Measurements from ENCODE around the gene GH2. TPM values are rescaled to one million over a fixed set of nuclear protein-coding genes. Genes with fewer than 3 reads are reported as not detected.
"Not testable (repeated sequence)": the region's sequence is repeated elsewhere in the genome, so short reads cannot be mapped to it uniquely, and the experiment has no call there.

GH2 gene
- total RNA-seq, 1 donor from 2014 or later, result not detected

GRCh38 chr17:63859257-63859656 lies 22.5 kb downstream of the GH2 start:
- Histone ChIP-seq H3K9me3 (no peaks in the 10 kb centered on the region), H3K27me3 (ENCODE audit: low read depth) (no peaks in the 10 kb centered on the region), H3K36me3 (no peaks in the 10 kb centered on the region), H3K4me3 (no peak overlapping the region), H3K4me1 (no peaks in the 10 kb centered on the region), H3K27ac (no peak overlapping the region)
- ATAC-seq (no peak), DNase-seq (no peak)
- intact Hi-C loops (cut with DNase I), result no loop called here
- no peak for TF ChIP-seq CTCF (IDR thresholded peaks at IDR 0.05)

- not testable (repeated sequence) for ATAC-seq, H3K9me3 ChIP-seq
Measured at GRCh38 chr17:63856425-63856824, 25.3 kb downstream of the GH2 start.

GRCh38 chr17:63855185-63855584 lies 26.6 kb downstream of the GH2 start:
- TF ChIP-seq CTCF (IDR thresholded peaks at IDR 0.05), result no peak
- ATAC-seq, result no peak
- no peaks in the 10 kb centered on the region for H3K27me3 ChIP-seq (ENCODE audit: low read depth)
- H3K4me1 ChIP-seq, result no peaks in the 10 kb centered on the region
- DNase-seq, result no peak
- H3K9me3 ChIP-seq, result no peaks in the 10 kb centered on the region
- intact Hi-C loops (cut with DNase I), result no loop called here
- no peak overlapping the region for H3K27ac ChIP-seq
- H3K36me3 ChIP-seq, result no peaks in the 10 kb centered on the region
- H3K4me3 ChIP-seq, result no peak overlapping the region

More at GRCh38 chr17:63856425-63856824, 25.3 kb downstream of the GH2 start:
- H3K27ac ChIP-seq; DNase-seq; H3K4me1 ChIP-seq; H3K4me3 ChIP-seq; intact Hi-C loops (cut with DNase I); H3K36me3 ChIP-seq; H3K27me3 ChIP-seq (ENCODE audit: low read depth): not testable (repeated sequence)

- Histone ChIP-seq H3K9me3 (no peaks in the 10 kb centered on the region), H3K4me3 (no peak overlapping the region), H3K27ac (no peak overlapping the region), H3K36me3 (no peaks in the 10 kb centered on the region), H3K4me1 (no peaks in the 10 kb centered on the region), H3K27me3 (ENCODE audit: low read depth) (no peaks in the 10 kb centered on the region)
- TF ChIP-seq CTCF (IDR thresholded peaks at IDR 0.05), result no peak
- intact Hi-C loops (cut with DNase I), result no loop called here
- DNase-seq (no peak), ATAC-seq (no peak)
Measured at GRCh38 chr17:63854709-63855108, 27.0 kb downstream of the GH2 start.

GRCh38 chr17:63853260-63853659 lies 28.5 kb downstream of the GH2 start:
- ATAC-seq (no peak), DNase-seq (no peak)
- intact Hi-C loops (cut with DNase I), result no loop called here
- no peak for TF ChIP-seq CTCF (IDR thresholded peaks at IDR 0.05)
- H3K4me3 ChIP-seq, result no peak overlapping the region
- no peaks in the 10 kb centered on the region for H3K36me3 ChIP-seq
- H3K27me3 ChIP-seq (ENCODE audit: low read depth), result no peaks in the 10 kb centered on the region
- peaks cover 8% of the 10 kb centered on the region for H3K4me1 ChIP-seq
- H3K9me3 ChIP-seq, result peaks cover 3% of the 10 kb centered on the region
- no peak overlapping the region for H3K27ac ChIP-seq

- H3K36me3 ChIP-seq, result no peaks in the 10 kb centered on the region
- no peak for TF ChIP-seq CTCF (IDR thresholded peaks at IDR 0.05)
- H3K4me3 ChIP-seq, result no peak overlapping the region
- peaks cover 3% of the 10 kb centered on the region for H3K9me3 ChIP-seq
- intact Hi-C loops (cut with DNase I), result no loop called here
- H3K27ac ChIP-seq, result no peak overlapping the region
- no peak for ATAC-seq
- H3K4me1 ChIP-seq, result peaks cover 8% of the 10 kb centered on the region
- no peak for DNase-seq
- no peaks in the 10 kb centered on the region for H3K27me3 ChIP-seq (ENCODE audit: low read depth)
Measured at GRCh38 chr17:63850401-63850800, 31.3 kb downstream of the GH2 start.

All from lower lobe of right lung (tissue), 2 donors.